SH-SY5Y (cell line): ENCODE measurements around the gene JSRP1.

Experiments
- GATA2 ChIP-seq: IDR thresholded peaks from 2 replicates; pipeline ENCODE4 v1.6.1; 2011; ENCODE audit warnings: mild to moderate bottlenecking, low read depth, low read length
- GATA3 ChIP-seq: IDR thresholded peaks from 2 replicates; pipeline ENCODE4 v1.6.1; 2011; ENCODE audit warnings: low read depth, mild to moderate bottlenecking, low read length, moderate library complexity

The JSRP1 gene

GRCh38 chr19:2288818-2289713 lies 32.8 kb upstream of the JSRP1 start:
- TF ChIP-seq GATA3 (no peak), GATA2 (no peak)

- TF ChIP-seq GATA3: no peak
- no peak for TF ChIP-seq GATA2
Observed at GRCh38 chr19:2288338-2288817, 32.2 kb upstream of the JSRP1 start.

GRCh38 chr19:2287585-2288337 lies 31.5 kb upstream of the JSRP1 start:
- no peak for TF ChIP-seq GATA3
- no peak for TF ChIP-seq GATA2

- TF ChIP-seq GATA3: no peak
Observed at GRCh38 chr19:2286402-2287140, 30.4 kb upstream of the JSRP1 start.

GRCh38 chr19:2283835-2284507 lies 27.8 kb upstream of the JSRP1 start:
- TF ChIP-seq GATA3 (no peak), GATA2 (no peak)

- TF ChIP-seq GATA3 (no peak), GATA2 (no peak)
Observed at GRCh38 chr19:2282862-2283237, 26.6 kb upstream of the JSRP1 start.

- TF ChIP-seq GATA2 (no peak), GATA3 (no peak)
Observed at GRCh38 chr19:2282062-2282861, 26.0 kb upstream of the JSRP1 start, which contains the start of gene PEAK3. Gene PEAK3 (minus strand): TSS chr19:2282175. CDS start chr19:2280931, 1,244 bp downstream.

GRCh38 chr19:2280633-2281264 lies 24.5 kb upstream of the JSRP1 start:
- no peak for TF ChIP-seq GATA2
- TF ChIP-seq GATA3: no peak

- no peak for TF ChIP-seq GATA3
Observed at GRCh38 chr19:2278459-2279158, 22.4 kb upstream of the JSRP1 start.

GRCh38 chr19:2277138-2277537 lies 20.9 kb upstream of the JSRP1 start:
- TF ChIP-seq GATA3 (no peak), GATA2 (no peak)

GRCh38 chr19:2276429-2276986 lies 20.3 kb upstream of the JSRP1 start:
- TF ChIP-seq GATA3: no peak
- no peak for TF ChIP-seq GATA2

- no peak for TF ChIP-seq GATA2
Observed at GRCh38 chr19:2275588-2276428, 19.6 kb upstream of the JSRP1 start.
